Large intestine (tissue), 12 donors: Measurements from ENCODE around the gene CABP2. TPM values are rescaled to one million over a fixed set of nuclear protein-coding genes. Genes with fewer than 3 reads are reported as not detected.
A peak's percentile ranks its signal among the peaks of the same experiment; 100 is the strongest.
"Not testable (repeated sequence)": the region's sequence is repeated elsewhere in the genome, so short reads cannot be mapped to it uniquely, and the experiment has no call there.

Experiments
- DNase-seq, 2 donors: peaks; one replicate each; pipeline versions ENCODE4 v3.0.0 to v3.0.0-alpha.2; 2013
- H3K27ac ChIP-seq: one replicate; pipeline ENCODE4 v1.5.1; 2013; ENCODE audit warnings: low read length
- H3K27me3 ChIP-seq: 2 replicates; pipeline ENCODE4 v1.6.1; 2013; ENCODE audit warnings: low read length; ENCODE audit not compliant: control insufficient read depth, insufficient read depth
- H3K36me3 ChIP-seq: 2 replicates; pipeline ENCODE4 v1.6.1; 2013; ENCODE audit warnings: low read length; ENCODE audit not compliant: control insufficient read depth, insufficient read depth
- H3K4me1 ChIP-seq: one replicate; pipeline ENCODE4 v1.6.1; 2013; ENCODE audit warnings: low read length; ENCODE audit not compliant: control insufficient read depth, insufficient read depth
- H3K4me3 ChIP-seq: one replicate; pipeline ENCODE4 v1.5.1; 2013; ENCODE audit warnings: low read length
- H3K9me3 ChIP-seq: one replicate; pipeline ENCODE4 v1.6.1; 2013; ENCODE audit warnings: mild to moderate bottlenecking, low read depth, low read length, moderate library complexity; ENCODE audit not compliant: control insufficient read depth
- WGBS: methylation state at CpG from one replicate; pipeline ENCODE4 v1.1.5; 2013; ENCODE audit warnings: low lambda C conversion rate; ENCODE audit not compliant: insufficient coverage; 5-methylcytosine and 5-hydroxymethylcytosine counted together
- long read RNA-seq, 11 donors: transcript quantifications; one replicate each; lab custom pipeline, GENCODE V29; 2026
- polyA plus RNA-seq: library from polyadenylated mRNA; unstranded; fragments of 120-200 nt; gene quantifications from one replicate; pipeline ENCODE4 v1.2.1, GENCODE V29; 2013

CABP2 gene
- 0.07 TPM for polyA plus RNA-seq
- long read RNA-seq, donor 1, result 0 reads
- long read RNA-seq, donor 2, result 0 reads
- long read RNA-seq, donor 3, result 0 reads
- long read RNA-seq, donor 4, result 0 reads
- long read RNA-seq, donor 5, result 0 reads
- long read RNA-seq, donor 6, result 0 reads
- long read RNA-seq, donor 7, result 0 reads
- long read RNA-seq, donor 8, result 0 reads
- long read RNA-seq, donor 9, result 0 reads
- long read RNA-seq, donor 10, result 0 reads
- long read RNA-seq, donor 11, result 0 reads

- peaks cover 13% of the 10 kb centered on the region for H3K4me1 ChIP-seq
- H3K27me3 ChIP-seq, result no peaks in the 10 kb centered on the region
- DNase-seq, result no peak
- no peak within 1 kb of the TSS for H3K4me3 ChIP-seq
- no CpG with 5 or more reads among the region's 23 CpGs for WGBS
- H3K36me3 ChIP-seq, result no peaks in the 10 kb centered on the region
- H3K27ac ChIP-seq, result no peak within 1 kb of the TSS
- H3K9me3 ChIP-seq, result peaks cover 4% of the 10 kb centered on the region
These were observed at the start of gene CABP2 for GRCh38 chr11:67522844-67523555. Gene CABP2, minus strand, starts transcription at chr11:67523446. Its CDS starts 120 bp downstream, at chr11:67523326.

DNA sequence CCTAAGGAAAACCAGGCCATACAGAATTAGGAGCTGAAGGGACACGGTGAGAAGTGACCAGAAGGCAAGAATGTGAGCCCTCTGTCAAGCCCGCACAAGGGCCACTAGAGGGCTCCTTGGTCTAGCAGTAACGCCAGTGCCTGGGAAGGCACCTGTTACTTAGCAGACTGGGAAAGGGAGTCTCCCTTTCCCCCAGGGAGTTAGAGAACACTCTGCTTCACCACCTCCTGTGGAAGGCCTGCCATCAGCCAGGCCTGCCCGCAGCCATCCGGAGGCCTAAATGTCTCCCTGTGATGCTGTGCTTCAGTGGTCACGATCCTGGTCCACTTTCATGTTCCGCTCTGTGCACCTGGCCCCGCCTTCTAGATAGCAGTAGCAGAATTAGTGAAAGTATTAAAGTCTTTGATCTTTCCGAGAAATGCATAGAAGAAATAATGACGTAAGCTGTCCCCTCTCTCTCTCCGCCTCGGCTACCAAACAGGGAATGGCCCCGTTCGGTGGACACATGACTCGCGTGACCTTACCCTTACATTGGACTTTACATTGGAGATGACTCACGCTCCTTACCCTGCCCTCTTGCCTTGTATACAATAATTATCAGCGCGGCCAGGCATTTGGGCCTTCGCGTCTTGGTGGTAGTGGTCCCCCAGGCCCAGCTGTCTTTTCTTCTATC lies 49.6 kb upstream of the CABP2 start:
- 60% methylated on average over 1 of the region's 21 CpGs for WGBS
- peak; percentile 68 to 81 for DNase-seq
- Histone ChIP-seq H3K9me3 (peaks cover 3% of the 10 kb centered on the region), H3K27me3 (no peaks in the 10 kb centered on the region), H3K36me3 (no peaks in the 10 kb centered on the region), H3K27ac (peak overlapping the region; percentile 54), H3K4me1 (peaks cover 10% of the 10 kb centered on the region), H3K4me3 (peak overlapping the region; percentile 26)

DNA sequence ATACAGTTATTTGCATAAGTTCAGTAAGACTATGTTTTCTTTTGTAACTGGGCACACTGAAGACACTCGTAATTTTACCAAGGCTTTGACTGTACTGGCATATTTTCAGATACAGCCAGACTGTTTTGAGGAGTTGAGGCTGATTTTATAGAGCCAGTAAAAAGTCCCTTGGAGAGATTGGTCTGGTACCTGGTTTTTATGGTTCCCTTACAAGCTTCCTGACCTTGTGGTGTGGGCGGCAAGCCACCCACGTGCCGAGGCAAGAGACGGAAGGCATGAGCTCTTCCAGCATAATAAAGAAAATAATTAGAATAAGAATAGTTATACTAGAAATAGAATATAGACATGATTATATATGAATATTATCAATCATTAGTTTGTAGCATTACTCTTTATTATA lies 49.1 kb upstream of the CABP2 start:
- Histone ChIP-seq H3K9me3 (peaks cover 3% of the 10 kb centered on the region), H3K36me3 (no peaks in the 10 kb centered on the region), H3K4me3 (no peak overlapping the region), H3K4me1 (peaks cover 10% of the 10 kb centered on the region), H3K27ac (no peak overlapping the region), H3K27me3 (no peaks in the 10 kb centered on the region)
- DNase-seq, result no peak
- WGBS, result 80% methylated on average over 1 of the region's 5 CpGs

DNA sequence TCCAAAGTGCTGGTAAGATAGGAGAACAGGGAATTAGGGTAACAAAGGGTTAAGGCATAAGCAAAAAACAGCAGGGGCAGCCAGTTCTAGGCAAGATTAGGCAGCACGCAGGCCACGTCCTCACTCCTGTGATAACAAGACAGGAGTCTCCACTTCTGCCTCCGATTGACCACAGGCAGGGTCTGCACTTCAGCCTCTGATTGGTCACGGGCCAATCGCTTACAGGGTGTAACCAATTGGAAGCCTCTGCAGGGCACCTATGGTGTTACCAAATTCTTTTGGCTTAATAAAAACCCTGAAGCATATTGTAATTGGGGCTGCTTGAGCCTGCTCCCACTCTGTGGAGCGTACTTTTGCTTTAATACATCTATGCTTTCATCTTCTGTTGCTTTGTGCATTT lies 48.2 kb upstream of the CABP2 start:
- peaks cover 10% of the 10 kb centered on the region for H3K4me1 ChIP-seq
- H3K27me3 ChIP-seq, result no peaks in the 10 kb centered on the region
- no peaks in the 10 kb centered on the region for H3K36me3 ChIP-seq
- 100% methylated on average over 1 of the region's 6 CpGs for WGBS
- DNase-seq, result no peak
- H3K4me3 ChIP-seq, result no peak overlapping the region
- no peak overlapping the region for H3K27ac ChIP-seq
- peaks cover 3% of the 10 kb centered on the region for H3K9me3 ChIP-seq

GRCh38 chr11:67564230-67564629 lies 41.0 kb upstream of the CABP2 start:
- peak in 1 of 2 donors; percentile 30 for DNase-seq
- H3K27ac ChIP-seq, result peak overlapping the region; percentile 71
- peaks cover 37% of the 10 kb centered on the region for H3K4me1 ChIP-seq
- no peaks in the 10 kb centered on the region for H3K36me3 ChIP-seq
- no peak overlapping the region for H3K4me3 ChIP-seq
- no peaks in the 10 kb centered on the region for H3K9me3 ChIP-seq
- 90% methylated on average over 4 of the region's 4 CpGs for WGBS
- H3K27me3 ChIP-seq, result no peaks in the 10 kb centered on the region

- not testable (repeated sequence) for H3K4me3 ChIP-seq, H3K36me3 ChIP-seq, H3K27me3 ChIP-seq, H3K9me3 ChIP-seq
- peak; percentile 88 to 94 for DNase-seq
- peaks cover 42% of the 10 kb centered on the region for H3K4me1 ChIP-seq
- H3K27ac ChIP-seq, result peak overlapping the region; percentile 79
- no CpG with 5 or more reads among the region's 11 CpGs for WGBS
These were observed 40.5 kb upstream of the CABP2 start for GRCh38 chr11:67563705-67564114.

DNA sequence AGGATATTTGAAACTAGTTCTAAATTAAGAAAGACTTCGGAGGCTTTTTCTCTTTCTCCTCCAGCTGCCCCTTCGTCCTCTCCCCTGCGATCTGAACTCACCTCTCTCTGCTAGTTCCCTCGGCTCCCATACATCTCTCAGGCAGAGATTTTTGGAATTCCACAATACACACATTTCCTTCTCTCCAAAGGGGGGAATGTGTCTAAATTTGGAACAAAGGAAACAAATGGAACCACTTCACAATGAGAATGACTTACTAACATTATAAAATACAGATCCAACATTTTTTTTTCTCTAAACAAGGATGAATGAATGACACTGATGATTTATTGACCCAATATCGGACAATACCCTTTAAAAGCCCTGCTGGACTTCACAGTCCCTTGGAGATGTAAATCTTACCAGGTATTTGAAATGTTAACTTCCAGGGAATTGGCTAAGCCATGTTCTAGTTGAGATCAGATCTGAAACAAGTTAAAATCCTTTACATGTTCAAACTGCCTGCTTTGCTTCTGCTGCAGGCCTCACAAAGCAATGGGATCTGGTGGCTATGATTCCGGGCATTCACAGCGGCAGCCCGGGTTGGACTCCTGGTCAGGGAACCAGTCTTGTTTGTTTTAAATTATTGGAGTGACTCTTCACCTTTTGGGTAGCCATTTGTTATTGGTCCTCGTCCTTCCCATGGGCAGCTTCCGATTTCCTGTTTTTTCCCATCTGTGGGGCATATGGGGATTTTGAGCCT lies 39.9 kb upstream of the CABP2 start:
- Histone ChIP-seq H3K36me3 (no peaks in the 10 kb centered on the region), H3K27ac (peak overlapping the region; percentile 79), H3K27me3 (no peaks in the 10 kb centered on the region), H3K4me1 (peaks cover 48% of the 10 kb centered on the region), H3K4me3 (no peak overlapping the region), H3K9me3 (no peaks in the 10 kb centered on the region)
- whole genome bisulfite sequencing, result 60% methylated on average over 1 of the region's 10 CpGs
- DNase-seq, result no peak

- no peaks in the 10 kb centered on the region for H3K27me3 ChIP-seq
- WGBS, result 100% methylated on average over 1 of the region's 10 CpGs
- H3K27ac ChIP-seq, result no peak overlapping the region
- H3K4me3 ChIP-seq, result no peak overlapping the region
- H3K9me3 ChIP-seq, result no peaks in the 10 kb centered on the region
- peaks cover 55% of the 10 kb centered on the region for H3K4me1 ChIP-seq
- DNase-seq, result peak in 1 of 2 donors; percentile 33
- H3K36me3 ChIP-seq, result no peaks in the 10 kb centered on the region
These were observed 38.8 kb upstream of the CABP2 start for GRCh38 chr11:67561971-67562619.

DNA sequence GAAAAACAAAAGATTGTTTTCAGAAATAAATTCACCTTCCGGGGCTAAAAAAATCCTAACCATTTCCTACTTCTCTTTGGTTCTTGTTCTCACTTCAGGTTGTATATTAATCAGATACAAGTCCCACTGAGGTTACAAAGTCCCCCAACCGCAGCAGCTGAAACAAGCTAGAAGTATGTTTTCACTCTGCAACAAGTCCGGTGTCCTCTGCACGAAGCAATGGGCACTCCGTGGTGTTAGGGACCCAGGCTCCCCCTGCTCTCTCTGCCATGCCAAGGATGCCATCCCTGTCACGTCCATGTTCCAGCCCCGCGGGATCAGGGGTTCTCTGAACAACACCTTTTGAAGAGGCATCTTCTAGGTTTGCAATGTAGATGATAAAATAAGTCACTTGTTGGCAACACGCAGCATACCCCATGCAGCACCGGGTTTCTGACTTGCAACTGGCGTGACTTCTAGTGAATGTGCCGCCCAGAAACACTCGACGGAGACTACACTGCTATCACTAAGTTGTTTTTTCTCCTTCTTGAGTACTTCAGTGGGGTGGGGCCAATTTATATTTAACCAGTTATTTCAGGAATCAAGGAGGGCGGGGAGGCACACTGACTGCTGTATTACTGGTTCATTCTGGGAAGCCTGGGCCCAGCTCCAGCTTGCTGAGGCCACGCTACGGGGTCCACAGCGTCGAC lies 35.0 kb upstream of the CABP2 start:
- WGBS, result 33% methylated on average over 1 of the region's 19 CpGs
- Histone ChIP-seq H3K4me3 (peak overlapping the region; percentile 3), H3K36me3 (no peaks in the 10 kb centered on the region), H3K27me3 (no peaks in the 10 kb centered on the region), H3K4me1 (peaks cover 50% of the 10 kb centered on the region), H3K9me3 (no peaks in the 10 kb centered on the region), H3K27ac (peak overlapping the region; percentile 96)
- peak; percentile 67 to 89 for DNase-seq
